ENCODE measurements around the gene CLPSL1.
"Not testable (repeated sequence)": the region's sequence is repeated elsewhere in the genome, so short reads cannot be mapped to it uniquely, and the experiment has no call there.

Gene CLPSL1

GRCh38 chr6:35780719-35781118, at the start of gene CLPSL1:
CLPSL1 (plus strand) TSS chr6:35781019; CDS start chr6:35781111, 92 bp downstream.
- DNase-seq (ENCODE audit: low read depth): no peak
- H3K4me3 ChIP-seq (replicated peaks; ENCODE audit: low read depth, low read length): no peak within 1 kb of the TSS
- no peak for TF ChIP-seq CTCF (IDR thresholded peaks at IDR 0.05; ENCODE audit: low read length, missing control alignments)

GRCh38 chr6:35731414-35731735, 49.4 kb upstream of the CLPSL1 start:
- H3K4me3 ChIP-seq (replicated peaks; ENCODE audit: low read depth, low read length): peak overlapping the region; percentile 58
- DNase-seq (ENCODE audit: low read depth): peak; percentile 90
- no peak for TF ChIP-seq CTCF (IDR thresholded peaks at IDR 0.05; ENCODE audit: low read length, missing control alignments)

DNA sequence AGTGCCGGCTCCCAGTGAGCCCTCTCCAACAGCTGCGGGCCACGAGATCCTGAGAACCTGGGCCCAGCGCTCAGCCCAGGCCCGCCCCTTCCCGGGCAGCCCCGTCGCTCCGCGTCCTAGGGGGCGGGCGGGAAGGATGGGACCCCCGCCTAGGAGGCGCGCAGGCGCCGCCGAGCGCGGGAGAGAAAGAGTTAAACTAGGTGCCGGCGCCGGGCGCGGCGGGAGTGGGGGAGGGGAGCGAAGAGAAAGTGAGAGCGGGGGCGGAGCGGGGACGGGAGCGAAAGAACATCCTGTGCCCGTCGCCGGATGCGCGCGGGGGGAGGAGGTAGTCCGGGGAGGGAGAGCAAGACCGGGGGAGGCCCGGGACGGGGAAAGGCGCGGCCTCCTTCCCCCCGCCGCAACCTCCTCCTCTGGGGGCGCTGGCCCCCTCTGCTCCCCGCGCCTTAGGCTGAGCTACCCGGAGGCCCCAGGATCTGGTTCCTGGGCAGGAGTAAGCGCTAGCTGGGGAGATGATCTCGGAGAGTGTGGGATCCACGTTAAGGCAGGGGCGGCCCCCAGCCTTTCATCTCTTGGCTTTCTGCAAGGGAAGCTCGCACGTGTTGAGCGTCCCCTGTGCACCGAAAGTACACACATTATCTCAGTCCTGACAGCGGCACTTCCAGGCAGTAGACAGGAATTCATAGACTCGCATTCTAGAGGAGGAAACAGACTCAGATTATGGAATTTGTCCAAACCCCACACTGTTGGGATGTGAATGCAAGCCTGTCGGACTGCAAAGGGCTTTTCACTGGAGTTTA, 48.9 kb upstream of the CLPSL1 start:
- peak; percentile 99 for DNase-seq (ENCODE audit: low read depth)
- peak overlapping the region; percentile 58 for H3K4me3 ChIP-seq (replicated peaks; ENCODE audit: low read depth, low read length)
- TF ChIP-seq CTCF (IDR thresholded peaks at IDR 0.05; ENCODE audit: low read length, missing control alignments): no peak

DNA sequence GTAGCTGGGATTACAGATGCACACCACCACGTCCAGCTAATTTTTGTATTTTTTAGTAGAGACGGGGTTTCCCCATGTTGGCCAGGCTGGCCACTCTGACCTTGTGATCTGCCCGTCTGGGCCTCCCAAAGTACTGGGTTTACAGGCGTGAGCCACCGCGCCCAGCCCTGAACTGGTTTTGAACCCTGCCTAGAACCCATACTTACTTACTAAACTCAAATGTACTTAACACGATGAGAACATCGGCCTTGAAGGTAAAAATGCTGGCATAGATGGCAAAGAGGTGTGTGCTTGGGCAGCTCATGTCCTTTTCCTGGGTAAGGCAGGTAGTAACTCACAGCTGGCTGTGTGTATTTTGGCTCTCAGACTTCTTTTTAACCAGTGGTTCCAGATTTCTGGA, 47.2 kb upstream of the CLPSL1 start:
- H3K4me3 ChIP-seq (replicated peaks; ENCODE audit: low read depth, low read length): no peak overlapping the region
- TF ChIP-seq CTCF (IDR thresholded peaks at IDR 0.05; ENCODE audit: low read length, missing control alignments): no peak
- DNase-seq (ENCODE audit: low read depth): no peak

DNA sequence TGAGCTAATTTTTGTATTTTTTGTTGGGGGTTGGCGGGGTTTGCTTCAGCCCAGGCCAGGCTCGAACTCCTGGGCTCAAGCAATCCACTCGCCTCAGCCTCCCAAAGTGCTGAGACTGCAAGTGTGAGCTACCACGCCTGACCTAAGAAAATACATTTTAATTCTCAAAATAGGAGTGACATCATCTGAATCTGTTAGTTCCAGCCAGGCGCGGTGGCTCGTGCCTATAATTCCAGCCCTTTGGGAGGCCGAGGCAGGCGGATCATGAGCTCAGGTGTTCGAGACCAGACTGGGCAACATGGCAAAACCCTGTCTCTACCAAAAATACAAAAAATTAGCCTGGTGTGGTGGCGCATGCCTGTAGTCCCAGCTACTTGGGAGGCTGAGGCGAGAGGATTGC, 46.5 kb upstream of the CLPSL1 start:
- not testable (repeated sequence) for H3K4me3 ChIP-seq (replicated peaks; ENCODE audit: low read depth, low read length); DNase-seq (ENCODE audit: low read depth)

DNA sequence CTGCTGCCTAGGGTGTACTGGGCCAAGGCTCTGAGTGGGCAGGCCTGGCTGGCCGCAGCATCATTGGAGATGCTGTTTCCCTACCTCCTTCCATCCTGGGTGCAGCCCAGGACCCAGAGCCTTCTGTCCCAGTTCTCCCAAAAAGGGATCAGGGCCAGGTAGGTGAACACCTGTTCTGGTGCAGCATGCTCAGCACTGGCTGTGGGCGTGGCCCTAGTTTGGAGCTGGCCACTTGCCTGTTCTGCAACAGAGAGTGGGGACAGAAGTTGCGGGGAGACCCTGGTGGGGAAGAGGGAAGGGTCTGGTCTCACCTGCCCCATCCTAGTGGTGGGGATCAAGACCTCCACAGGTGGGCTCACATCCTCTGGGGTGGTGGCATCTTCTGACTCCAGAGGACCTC, 45.4 kb upstream of the CLPSL1 start:
- no peak overlapping the region for H3K4me3 ChIP-seq (replicated peaks; ENCODE audit: low read depth, low read length)
- TF ChIP-seq CTCF (IDR thresholded peaks at IDR 0.05; ENCODE audit: low read length, missing control alignments): no peak
- no peak for DNase-seq (ENCODE audit: low read depth)

GRCh38 chr6:35736253-35736894, 44.4 kb upstream of the CLPSL1 start:
- peak; percentile 93 for TF ChIP-seq CTCF (IDR thresholded peaks at IDR 0.05; ENCODE audit: low read length, missing control alignments)
- peak; percentile 67 for DNase-seq (ENCODE audit: low read depth)
- H3K4me3 ChIP-seq (replicated peaks; ENCODE audit: low read depth, low read length): no peak overlapping the region
